B cell (primary cell): ENCODE data around the gene RNF141. TPM values are rescaled to one million over a fixed set of nuclear protein-coding genes. Genes with fewer than 3 reads are reported as not detected.
A peak's percentile ranks its signal among the peaks of the same experiment; 100 is the strongest.

Experiments
- ATAC-seq: fragments of 200-7000 bp; cut with Tn5 transposase; one replicate; pipeline ENCODE4 v1.10.0; 2021; ENCODE audit warnings: low read depth, mild to moderate bottlenecking, moderate number of reproducible peaks, moderate library complexity
- CTCF ChIA-PET: fragments of 350-600 bp; sonication (Branson Sonifier 250); formaldehyde crosslinking; loops from one replicate; lab custom pipeline; 2021; ENCODE audit warnings: antibody characterized with exemption, inconsistent platforms; lab: Charles Lee
- POLR2A ChIA-PET: fragments of 350-600 bp; sonication (Branson Sonifier 250); formaldehyde crosslinking; loops from one replicate; lab custom pipeline; 2021; ENCODE audit warnings: antibody characterized with exemption; lab: Charles Lee
- DNase-seq: peaks from one replicate; pipeline ENCODE4 v3.0.0; 2013
- H2AFZ ChIP-seq: 2 replicates; pipeline ENCODE4 v1.6.1; 2012; ENCODE audit warnings: mild to moderate bottlenecking, low read depth, low read length; ENCODE audit not compliant: insufficient read depth, poor library complexity, severe bottlenecking
- H3K27ac ChIP-seq, 2 donors: 1 replicate in 1 of 2; 2 replicates in 1 of 2; pipeline ENCODE4 v1.5.1; 2012 to 2013; ENCODE audit warnings: low read length in 2 of 2, mild to moderate bottlenecking in 2 of 2, moderate library complexity in 1 of 2
- H3K27me3 ChIP-seq, 4 experiments: fragments of 200-600 bp in 1 of 4; sonication (generic) in 1 of 4; replicated peaks in 1 of 4; 1 replicate in 2 of 4; 2 replicates in 2 of 4; pipeline versions ENCODE4 v1.6.1 to v1.7.0; 2013 to 2016; ENCODE audit warnings: low read length in 3 of 4, mild to moderate bottlenecking in 2 of 4, mixed read lengths in 1 of 4, moderate library complexity in 1 of 4; ENCODE audit not compliant: insufficient read depth in 4 of 4, control insufficient read depth in 3 of 4; ENCODE audit errors: control extremely low read depth in 1 of 4
- H3K36me3 ChIP-seq, 2 experiments: replicated peaks in 1 of 2; 1 replicate in 1 of 2; 2 replicates in 1 of 2; pipeline versions ENCODE4 v1.6.1 to v1.7.1; 2013; ENCODE audit warnings: low read length in 1 of 2; ENCODE audit not compliant: insufficient read depth in 2 of 2, control insufficient read depth in 1 of 2; ENCODE audit errors: control extremely low read depth in 1 of 2, extremely low read depth in 1 of 2
- H3K4me1 ChIP-seq, 2 donors: fragments of 200-600 bp in 1 of 2; sonication (generic) in 1 of 2; 1 replicate in 1 of 2; 2 replicates in 1 of 2; pipeline versions ENCODE4 v1.5.1 to v1.6.1; 2013 to 2017; ENCODE audit warnings: low read length in 2 of 2; ENCODE audit not compliant: control insufficient read depth in 2 of 2, insufficient read depth in 2 of 2
- H3K4me2 ChIP-seq: replicated peaks from 2 replicates; pipeline ENCODE3; 2012; ENCODE audit warnings: mild to moderate bottlenecking, low read depth, low read length; ENCODE audit not compliant: poor library complexity, severe bottlenecking
- H3K4me3 ChIP-seq, 5 experiments: fragments of 200-600 bp in 1 of 5; sonication (generic) in 1 of 5; 1 replicate in 3 of 5; 2 replicates in 2 of 5; pipeline versions ENCODE4 v1.5.1 to v1.7.0; 2011 to 2016; ENCODE audit warnings: low read length in 4 of 5, mild to moderate bottlenecking in 4 of 5, low read depth in 2 of 5, control low read depth in 1 of 5, moderate library complexity in 1 of 5; ENCODE audit not compliant: insufficient read depth in 1 of 5; ENCODE audit errors: control extremely low read depth in 1 of 5, extremely low read depth in 1 of 5
- H3K79me2 ChIP-seq: fragments of 200-600 bp; sonication (generic); one replicate; pipeline ENCODE4 v1.6.0; 2016; ENCODE audit warnings: low read length; ENCODE audit not compliant: control insufficient read depth, insufficient read depth
- H3K9ac ChIP-seq: fragments of 200-600 bp; sonication (generic); 2 replicates; pipeline ENCODE4 v1.6.1; 2017; ENCODE audit warnings: mild to moderate bottlenecking, low read length, moderate library complexity
- H3K9me3 ChIP-seq, 3 donors: one replicate each; pipeline versions ENCODE4 v1.6.1 to v1.7.1; 2013; ENCODE audit warnings: low read length in 2 of 3; ENCODE audit not compliant: control insufficient read depth in 2 of 3, insufficient read depth in 1 of 3; ENCODE audit errors: control extremely low read depth in 1 of 3
- H4K20me1 ChIP-seq: 2 replicates; pipeline ENCODE4 v1.6.0; 2012; ENCODE audit warnings: mild to moderate bottlenecking, low read length; ENCODE audit not compliant: insufficient read depth, control insufficient read depth, poor library complexity, severe bottlenecking
- H3K27ac Mint-ChIP-seq: one replicate; pipeline ENCODE4 v1.8.0; 2021; ENCODE audit warnings: mixed read lengths
- H3K27me3 Mint-ChIP-seq: one replicate; pipeline ENCODE4 v1.8.0; 2021; ENCODE audit warnings: mixed read lengths
- H3K4me1 Mint-ChIP-seq: one replicate; pipeline ENCODE4 v1.8.0; 2021; ENCODE audit warnings: mixed read lengths
- H3K4me3 Mint-ChIP-seq: one replicate; pipeline ENCODE4 v1.8.0; 2021; ENCODE audit warnings: mixed read lengths
- H3K9me3 Mint-ChIP-seq: one replicate; pipeline ENCODE4 v1.8.0; 2022; ENCODE audit warnings: mixed read lengths; ENCODE audit not compliant: insufficient read depth
- EZH2 ChIP-seq: IDR thresholded peaks from 2 replicates; pipeline ENCODE4 v1.6.1; 2012; ENCODE audit warnings: borderline replicate concordance, low read depth, mild to moderate bottlenecking, moderate library complexity, low read length; ENCODE audit not compliant: insufficient read depth, poor library complexity, severe bottlenecking
- WGBS: methylation state at CpG from one replicate; pipeline ENCODE4 v1.1.5; 2013; ENCODE audit warnings: missing lambda C conversion rate; ENCODE audit not compliant: insufficient coverage; 5-methylcytosine and 5-hydroxymethylcytosine counted together
- intact Hi-C: fragments of 100-400 bp; cut with micrococcal nuclease; formaldehyde crosslinking; loops from one replicate; pipeline ENCODE4 v1.10.0; 2022
- polyA plus RNA-seq: library from polyadenylated mRNA; depleted of rRNA; stranded (reverse); fragments of >200 nt; gene quantifications from 2 replicates; pipeline ENCODE4 v1.2.3, GENCODE V29; 2012
- total RNA-seq, 2 donors: library from RNA; stranded (reverse); fragments of 120-200 nt in 1 of 2; gene quantifications; 1 replicate in 1 of 2; 2 replicates in 1 of 2; pipeline versions ENCODE4 v1.2.3 to v1.2.4, GENCODE V29; 2013 to 2022
- TF ChIP-seq, protein P1 (sequence below): fragments of 200-600 bp; IDR thresholded peaks from one replicate; pipeline ENCODE4 v1.8.0; 2022; ENCODE audit warnings: antibody characterized with exemption, mild to moderate bottlenecking

Gene RNF141
- total and polyA plus RNA-seq, 2 donors (not counting 1 experiment from before 2014, with no cell fraction given): 23.3 to 48.2 TPM

DNA sequence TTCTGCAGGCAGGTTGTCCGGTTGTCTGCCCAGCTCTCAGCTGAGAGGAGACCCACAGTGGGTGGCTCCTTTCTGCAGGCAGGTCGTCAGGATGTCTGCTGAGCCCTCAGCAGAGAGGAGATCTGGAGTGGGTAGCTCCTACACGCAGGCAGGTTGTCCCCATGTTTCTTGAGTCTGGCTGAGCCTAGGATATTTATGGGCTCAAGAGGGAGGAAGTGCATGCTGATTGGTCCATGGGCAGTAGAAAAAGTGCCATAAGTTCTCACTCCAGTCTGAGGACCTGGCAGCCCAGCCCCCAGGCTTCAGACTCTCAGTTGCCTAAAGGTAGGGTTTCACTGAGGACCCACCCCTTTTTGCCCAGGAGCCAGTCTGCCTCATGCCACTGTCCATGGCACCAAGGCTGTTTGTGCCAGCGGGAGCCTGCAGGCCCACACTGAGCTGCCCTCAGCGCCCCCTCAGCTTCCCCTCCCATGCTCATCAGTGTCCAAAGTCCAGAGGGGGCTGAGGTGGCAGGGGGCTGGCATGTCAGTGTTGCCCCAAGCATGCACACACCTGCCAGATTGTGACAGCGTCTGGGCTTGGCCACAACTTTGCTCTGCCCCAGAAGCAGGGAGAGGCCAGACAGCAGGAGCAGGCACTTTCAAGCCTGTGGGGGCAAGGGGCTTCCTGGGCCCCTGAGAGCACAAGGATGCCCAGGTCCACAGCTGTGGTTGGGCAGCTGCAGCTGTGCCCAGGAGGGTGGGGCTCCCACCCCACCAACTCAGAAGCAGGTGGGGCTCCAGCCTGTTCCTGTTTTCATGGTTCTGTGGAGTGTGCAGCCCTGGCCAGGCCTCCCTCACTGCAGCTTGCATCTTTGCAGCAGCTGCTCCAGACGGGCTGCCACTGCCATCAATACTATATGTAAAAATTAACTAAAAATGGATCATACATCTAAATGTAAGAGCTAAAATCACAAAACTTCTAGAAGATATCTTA, 3.8 kb upstream of the RNF141 start:
- Histone ChIP-seq H2AFZ (no peak overlapping the region), H3K4me2 (peak overlapping the region; percentile 63), H3K9me3 (peaks cover 0 to 17% (median 16%) of the 10 kb centered on the region in 3 donors), H3K27me3 (no peaks in the 10 kb centered on the region), H3K27ac (peak overlapping the region; percentile 46 to 76), H3K4me3 (peak overlapping the region in 2 of 5 experiments; percentile 2 to 7), H3K4me1 (peaks cover 39 to 46% of the 10 kb centered on the region in 2 donors), H3K79me2 (peaks cover 18% of the 10 kb centered on the region), H4K20me1 (no peaks in the 10 kb centered on the region), H3K9ac (peak overlapping the region; percentile 12), H3K36me3 (no peaks in the 10 kb centered on the region)
- peak; percentile 65 for ATAC-seq
- peak overlapping the region; percentile 88 for H3K27ac Mint-ChIP-seq
- ChIA-PET POLR2A (interaction anchor here (0.6 to 2.3 kb wide), 7 partner anchors 8 to 1010 kb away, joined by 3 to 12 read pairs (median 3); no protein-coding TSS in a partner anchor), CTCF (interaction anchor here (0.6 to 3.2 kb wide), 6 partner anchors 10 to 135 kb away, joined by 3 to 16 read pairs (median 6); no protein-coding TSS in a partner anchor)
- WGBS: 75% methylated on average over 5 of the region's 7 CpGs
- H3K4me3 Mint-ChIP-seq: peak overlapping the region; percentile 53
- H3K27me3 Mint-ChIP-seq: no peaks in the 10 kb centered on the region
- TF ChIP-seq EZH2: no peak
- TF ChIP-seq, protein P1, sequence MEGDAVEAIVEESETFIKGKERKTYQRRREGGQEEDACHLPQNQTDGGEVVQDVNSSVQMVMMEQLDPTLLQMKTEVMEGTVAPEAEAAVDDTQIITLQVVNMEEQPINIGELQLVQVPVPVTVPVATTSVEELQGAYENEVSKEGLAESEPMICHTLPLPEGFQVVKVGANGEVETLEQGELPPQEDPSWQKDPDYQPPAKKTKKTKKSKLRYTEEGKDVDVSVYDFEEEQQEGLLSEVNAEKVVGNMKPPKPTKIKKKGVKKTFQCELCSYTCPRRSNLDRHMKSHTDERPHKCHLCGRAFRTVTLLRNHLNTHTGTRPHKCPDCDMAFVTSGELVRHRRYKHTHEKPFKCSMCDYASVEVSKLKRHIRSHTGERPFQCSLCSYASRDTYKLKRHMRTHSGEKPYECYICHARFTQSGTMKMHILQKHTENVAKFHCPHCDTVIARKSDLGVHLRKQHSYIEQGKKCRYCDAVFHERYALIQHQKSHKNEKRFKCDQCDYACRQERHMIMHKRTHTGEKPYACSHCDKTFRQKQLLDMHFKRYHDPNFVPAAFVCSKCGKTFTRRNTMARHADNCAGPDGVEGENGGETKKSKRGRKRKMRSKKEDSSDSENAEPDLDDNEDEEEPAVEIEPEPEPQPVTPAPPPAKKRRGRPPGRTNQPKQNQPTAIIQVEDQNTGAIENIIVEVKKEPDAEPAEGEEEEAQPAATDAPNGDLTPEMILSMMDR: no peak
- DNase-seq: peak; percentile 77
- H3K9me3 Mint-ChIP-seq: peaks cover 2% of the 10 kb centered on the region
- H3K4me1 Mint-ChIP-seq: peaks cover 67% of the 10 kb centered on the region
- intact Hi-C loops: loop anchor here (2.0 to 10.0 kb wide), 3 partner anchors 20 to 240 kb away; partner anchors contain the start of gene ADM
